HG02981 (cell line): ENCODE results near the gene SFT2D3.
A peak's percentile ranks its signal among the peaks of the same experiment; 100 is the strongest.

Source experiments
- ATAC-seq: cut with Tn5 transposase; IDR thresholded peaks from one replicate; pipeline ENCODE4 v1.9.1; 2021; ENCODE audit warnings: mild to moderate bottlenecking, moderate library complexity; ENCODE audit not compliant: unreplicated experiment

Gene SFT2D3

DNA sequence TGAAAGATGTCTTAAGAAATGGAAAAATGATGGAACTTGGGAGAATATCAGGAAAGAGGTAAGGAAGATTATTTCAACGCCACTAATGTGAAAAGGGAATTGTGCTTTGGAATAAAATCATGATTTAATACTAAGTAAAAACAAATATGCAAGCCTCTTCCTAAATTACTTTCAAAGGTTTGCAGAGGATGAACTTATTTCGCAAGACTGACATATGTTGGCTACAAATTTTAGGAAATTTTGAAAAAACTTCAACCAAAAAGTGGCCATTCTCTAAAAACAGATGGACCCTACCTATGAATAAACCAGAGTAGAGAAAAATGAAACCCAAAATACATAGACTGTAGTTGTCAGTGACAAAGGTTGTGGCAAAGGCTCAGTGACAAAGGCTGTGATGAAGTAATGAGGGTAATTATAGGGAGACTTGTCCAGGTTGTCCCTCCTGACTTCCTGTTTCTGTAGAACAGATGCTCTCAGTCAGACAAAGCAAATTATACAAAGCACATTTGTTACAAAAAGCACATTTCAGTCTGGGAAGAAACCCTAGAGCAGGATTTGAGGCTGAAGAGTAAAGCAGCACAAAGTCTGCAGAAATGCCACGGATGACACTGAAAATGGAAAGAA, 39.5 kb downstream of the SFT2D3 start:
- no peak for ATAC-seq

GRCh38 chr2:127743477-127744026, 42.3 kb downstream of the SFT2D3 start:
- no peak for ATAC-seq

- ATAC-seq, result no peak
These were observed 46.3 kb downstream of the SFT2D3 start for GRCh38 chr2:127747621-127748020.

DNA sequence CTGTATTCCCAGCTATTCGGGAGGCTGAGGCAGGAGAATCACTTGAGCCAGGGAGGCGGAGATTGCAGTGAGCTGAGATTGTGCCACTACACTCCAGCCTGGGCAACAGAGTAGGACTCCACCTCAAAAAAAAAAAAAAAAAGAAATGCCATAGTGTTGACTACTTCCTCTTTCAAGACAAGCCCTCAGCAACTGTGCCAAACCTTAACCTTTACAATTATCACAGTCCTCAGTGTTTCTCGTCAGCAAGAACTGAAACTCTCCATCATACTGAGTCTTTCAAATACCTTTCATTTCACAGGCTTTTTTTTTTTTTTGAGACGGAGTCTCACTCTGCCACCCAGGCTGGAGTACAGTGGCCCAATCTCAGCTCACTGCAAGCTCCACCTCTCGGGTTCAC, 48.2 kb downstream of the SFT2D3 start:
- peak; percentile 99 for ATAC-seq

GRCh38 chr2:127753374-127753773, 52.1 kb downstream of the SFT2D3 start:
- no peak for ATAC-seq

DNA sequence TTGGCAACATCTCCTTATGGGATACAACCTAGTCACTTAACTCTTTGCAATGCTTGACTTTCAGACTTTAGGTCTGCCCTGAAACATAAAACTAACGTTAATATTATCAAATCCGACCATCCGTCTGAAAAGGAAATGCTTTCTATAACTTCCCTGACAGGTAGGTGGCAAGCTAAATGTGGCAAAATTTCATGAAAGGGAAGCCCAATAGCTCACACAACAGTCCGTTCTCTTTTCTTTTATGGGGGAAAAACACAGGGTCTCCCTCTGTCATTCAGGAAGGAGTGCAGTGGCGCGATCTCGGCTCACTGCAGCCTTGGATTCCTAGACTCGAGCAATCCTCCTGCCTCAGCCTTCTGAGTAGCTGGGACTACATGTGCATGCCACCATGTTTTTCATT, 52.9 kb downstream of the SFT2D3 start:
- no peak for ATAC-seq
